Neural progenitor cell (in vitro differentiated cells): ENCODE results near the gene ZNF184.

ENCODE experiments used
- CTCF ChIP-seq: fragments of 200-600 bp; sonication (generic); IDR thresholded peaks from 2 replicates; pipeline ENCODE4 v1.5.1; 2017; ENCODE audit warnings: antibody characterized with exemption, mild to moderate bottlenecking
- EZH2 ChIP-seq: fragments of 200-600 bp; sonication (generic); IDR thresholded peaks from 2 replicates; pipeline ENCODE4 v1.6.1; 2017; ENCODE audit warnings: antibody characterized with exemption, mild to moderate bottlenecking, moderate library complexity

DNA sequence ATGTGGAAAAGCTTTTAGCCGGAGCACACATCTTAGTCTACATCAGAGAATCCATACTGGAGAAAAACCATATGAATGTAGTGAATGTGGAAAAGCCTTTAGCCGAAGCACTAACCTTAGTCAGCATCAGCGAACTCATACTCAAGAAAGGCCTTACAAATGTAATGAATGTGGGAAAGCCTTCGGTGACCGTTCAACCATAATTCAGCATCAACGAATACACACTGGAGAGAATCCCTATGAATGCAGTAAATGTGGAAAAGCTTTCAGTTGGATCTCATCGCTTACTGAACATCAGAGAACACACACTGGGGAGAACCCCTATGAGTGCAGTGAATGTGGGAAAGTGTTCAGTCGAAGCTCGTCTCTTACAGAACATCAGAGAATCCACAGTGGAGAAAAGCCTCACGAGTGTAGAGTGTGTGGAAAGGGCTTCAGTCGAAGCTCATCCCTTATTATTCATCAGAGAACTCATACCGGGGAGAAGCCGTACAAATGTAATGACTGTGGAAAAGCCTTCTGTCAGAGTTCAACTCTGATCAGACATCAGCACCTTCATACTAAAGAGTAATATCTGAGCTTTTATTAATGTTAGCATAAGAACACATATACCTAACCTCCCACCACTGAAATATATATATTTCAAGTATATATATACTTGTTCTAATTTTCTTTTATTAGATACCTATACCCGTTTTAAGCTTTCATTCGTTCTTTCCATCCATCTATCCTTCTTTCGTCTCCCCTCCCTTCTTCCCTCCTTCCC is 71.8 kb downstream of the ZNF184 start:
- TF ChIP-seq CTCF = no peak
- no peak for TF ChIP-seq EZH2
